ENCODE data around the gene WNT1. TPM values are rescaled to one million over a fixed set of nuclear protein-coding genes. Genes with fewer than 3 reads are reported as not detected.

The WNT1 gene
- total and polyA plus RNA-seq, 2 of the 4 experiments (the other 2 are of a cell fraction), result not detected

GRCh38 chr12:49023812-49024211, 45.7 kb downstream of the WNT1 start:
- Histone ChIP-seq H4K5ac (ENCODE audit: low read depth, low read length) (no peak overlapping the region), H3K9me1 (ENCODE audit: insufficient read depth, low read length) (no peaks in the 10 kb centered on the region), H3K36me3 (ENCODE audit: control insufficient read depth, insufficient read depth, low read length) (peaks cover 68% of the 10 kb centered on the region), H3K27ac (ENCODE audit: insufficient read depth, low read length) (no peak overlapping the region), H2BK15ac (ENCODE audit: low read depth, low read length) (no peak overlapping the region), H2BK120ac (ENCODE audit: low read depth, low read length) (no peak overlapping the region), H3K56ac (ENCODE audit: extremely low read depth, insufficient read depth, low read length) (no peak overlapping the region), H3K4ac (ENCODE audit: low read depth, low read length) (no peak overlapping the region), H2AFZ (replicated peaks; ENCODE audit: low read length, poor library complexity) (no peak overlapping the region), H3K14ac (replicated peaks; ENCODE audit: low read depth, low read length) (no peak overlapping the region), H4K20me1 (ENCODE audit: insufficient read depth, low read length) (peaks cover 6% of the 10 kb centered on the region; the same call in 1 of the 2 replicates), H3K23ac (ENCODE audit: low read depth, low read length) (no peak overlapping the region), H3K18ac (ENCODE audit: low read depth, low read length) (no peak overlapping the region), H3K4me3 (ENCODE audit: insufficient read depth, low read depth, low read length) (no peak overlapping the region), H2AK5ac (ENCODE audit: low read depth, low read length) (no peak overlapping the region), H3K9me3 (ENCODE audit: control insufficient read depth, insufficient read depth, low read length) (no peaks in the 10 kb centered on the region), H3K4me1 (ENCODE audit: control insufficient read depth, insufficient read depth, low read length) (peaks cover 3% of the 10 kb centered on the region; the same call in 1 of the 2 replicates), H3K9ac (ENCODE audit: low read depth, low read length) (no peak overlapping the region), H4K8ac (ENCODE audit: low read depth in 2 of 2, low read length in 2 of 2) (no peak overlapping the region), H2AK9ac (replicated peaks; ENCODE audit: low read depth, low read length, poor library complexity) (no peak overlapping the region), H3K79me1 (ENCODE audit: low read depth in 1 of 2, low read length in 2 of 2) (peaks cover 22 to 36% of the 10 kb centered on the region in 2 experiments), H2BK20ac (ENCODE audit: low read depth, low read length) (no peak overlapping the region), H2BK5ac (ENCODE audit: low read depth, low read length, poor library complexity, severe bottlenecking) (no peak overlapping the region), H3K4me2 (ENCODE audit: low read depth, low read length) (no peak overlapping the region), H4K91ac (ENCODE audit: insufficient read depth, low read depth, low read length) (no peak overlapping the region), H3K27me3 (ENCODE audit: control insufficient read depth, insufficient read depth, low read length) (no peaks in the 10 kb centered on the region)
- intact Hi-C loops (cut with micrococcal nuclease) (no loop called here), in situ Hi-C loops (cut with MboI; ENCODE audit: low sequenced_read_pairs) (no loop called here), dilution Hi-C loops (cut with HindIII; ENCODE audit: low sequenced_read_pairs, unreplicated experiment) (no loop called here)
- POLR2A ChIA-PET (ENCODE audit: unreplicated experiment), result no interaction called here
- no peak for ATAC-seq (ENCODE audit: low read depth)
- CTCF ChIA-PET, result no interaction called here
- no peak for DNase-seq
- TF ChIP-seq RFX5 (IDR thresholded peaks at IDR 0.05; ENCODE audit: low read depth, low read length), result no peak
- no peak for TF ChIP-seq CTCF (conservative IDR thresholded peaks at IDR 0.05; ENCODE audit: low read depth, low read length)
- no peak for TF ChIP-seq RCOR1 (IDR thresholded peaks at IDR 0.05; ENCODE audit: insufficient replicate concordance, low read length)
- TF ChIP-seq FOS (IDR thresholded peaks at IDR 0.05; ENCODE audit: low read depth, low read length), result no peak
- TF ChIP-seq ELK1 (IDR thresholded peaks at IDR 0.05; ENCODE audit: borderline replicate concordance, low read depth, low read length), result no peak
- TF ChIP-seq MAFK (IDR thresholded peaks at IDR 0.05; ENCODE audit: low read depth, low read length), result no peak
- TF ChIP-seq CEBPB (IDR thresholded peaks at IDR 0.05; ENCODE audit: low read depth, low read length), result no peak
- no peak for TF ChIP-seq NFE2L2 (IDR thresholded peaks at IDR 0.05; ENCODE audit: low read depth, low read length)
- no peak for TF ChIP-seq SMC3 (IDR thresholded peaks at IDR 0.05; ENCODE audit: low read depth, low read length)
- no peak for TF ChIP-seq POLR2A (IDR thresholded peaks at IDR 0.05; ENCODE audit: low read depth, low read length)
- no peak for TF ChIP-seq USF2 (IDR thresholded peaks at IDR 0.05; ENCODE audit: low read depth, low read length)
- no peak for TF ChIP-seq MXI1 (IDR thresholded peaks at IDR 0.05; ENCODE audit: borderline replicate concordance, low read depth, low read length)
- TF ChIP-seq CHD1 (IDR thresholded peaks at IDR 0.05; ENCODE audit: low read depth, low read length), result no peak
- WGBS, 2 experiments (ENCODE audit: extremely low coverage in 2 of 2, insufficient read length in 1 of 2), result no CpG with 5 or more reads among the region's 2 CpGs
- no TSS peak for BruUV-seq (replicated peaks)

Data from IMR-90 (cell line).